RWPE1 (cell line): ENCODE results near the gene SLC9A8.
"Not testable (repeated sequence)": the region's sequence is repeated elsewhere in the genome, so short reads cannot be mapped to it uniquely, and the experiment has no call there.

Source experiments
- CTCF ChIA-PET: fragments of 350-600 bp; sonication (Branson Sonifier 250); formaldehyde crosslinking; extraction: SDS; loops from one replicate; lab custom pipeline; 2021; lab: Yijun Ruan, JAX
- POLR2A ChIA-PET: fragments of 400-600 bp; formaldehyde crosslinking; extraction: SDS; loops from one replicate; lab custom pipeline; 2020; ENCODE audit warnings: antibody characterized with exemption; ENCODE audit not compliant: low non-redundant PET; lab: Yijun Ruan, JAX
- DNase-seq: peaks from one replicate; pipeline ENCODE4 v3.0.0; 2012; ENCODE audit warnings: low spot score
- H3K27ac ChIP-seq: fragments of 450-650 bp; 2 replicates; pipeline ENCODE4 v1.5.1; 2017
- TF ChIP-seq, protein P1 (sequence below): fragments of 450-650 bp; conservative IDR thresholded peaks from 2 replicates; pipeline ENCODE4 v1.5.1; 2017; ENCODE audit warnings: low read depth, mild to moderate bottlenecking

SLC9A8 gene

DNA sequence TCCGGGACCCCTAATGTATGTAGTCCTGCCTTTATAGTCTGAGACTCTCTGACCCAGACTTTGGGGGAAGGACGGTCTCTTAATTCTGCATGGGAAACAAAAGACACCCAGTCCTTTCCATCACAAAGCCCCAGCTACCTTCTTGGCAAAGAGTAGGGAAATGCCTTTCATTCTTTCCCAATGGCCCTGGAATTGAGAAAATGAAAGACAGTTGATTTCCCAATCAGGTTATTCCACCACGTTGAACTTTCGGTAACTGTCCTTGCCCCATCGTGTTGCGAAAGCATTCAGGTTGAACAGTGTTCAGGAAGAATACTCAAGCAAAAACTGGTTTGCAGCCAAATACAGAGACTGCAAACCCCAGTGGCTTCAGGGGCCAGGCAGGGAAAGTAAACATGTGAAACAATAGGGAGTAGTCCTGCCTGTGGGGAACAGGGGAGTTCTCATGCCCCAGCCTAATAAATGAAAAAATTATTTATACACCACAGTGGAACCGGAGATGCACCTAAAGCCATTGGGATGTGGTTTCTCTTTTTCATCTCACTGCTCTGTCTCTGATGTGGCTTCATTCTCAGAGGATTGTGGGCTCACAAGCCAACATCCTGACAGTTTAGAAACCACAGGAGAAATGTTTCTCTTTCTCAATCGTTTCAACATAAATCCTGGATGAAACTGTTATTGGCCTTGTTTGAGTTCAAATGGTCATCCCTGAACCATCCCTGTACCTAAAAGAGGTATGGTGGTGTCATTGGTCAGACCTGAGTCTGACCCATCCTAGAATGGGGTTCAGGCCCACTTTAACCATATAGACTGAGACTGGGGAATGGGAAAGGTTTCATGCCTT, 44.2 kb upstream of the SLC9A8 start:
- peak overlapping the region; percentile 59 for H3K27ac ChIP-seq
- ChIA-PET POLR2A (no interaction called here), CTCF (interaction anchor here (0.6 to 0.9 kb wide), 2 partner anchors 78 to 401 kb away, joined by 3 to 4 read pairs; no protein-coding TSS in a partner anchor)
- peak; percentile 95 for DNase-seq
- TF ChIP-seq, protein P1, sequence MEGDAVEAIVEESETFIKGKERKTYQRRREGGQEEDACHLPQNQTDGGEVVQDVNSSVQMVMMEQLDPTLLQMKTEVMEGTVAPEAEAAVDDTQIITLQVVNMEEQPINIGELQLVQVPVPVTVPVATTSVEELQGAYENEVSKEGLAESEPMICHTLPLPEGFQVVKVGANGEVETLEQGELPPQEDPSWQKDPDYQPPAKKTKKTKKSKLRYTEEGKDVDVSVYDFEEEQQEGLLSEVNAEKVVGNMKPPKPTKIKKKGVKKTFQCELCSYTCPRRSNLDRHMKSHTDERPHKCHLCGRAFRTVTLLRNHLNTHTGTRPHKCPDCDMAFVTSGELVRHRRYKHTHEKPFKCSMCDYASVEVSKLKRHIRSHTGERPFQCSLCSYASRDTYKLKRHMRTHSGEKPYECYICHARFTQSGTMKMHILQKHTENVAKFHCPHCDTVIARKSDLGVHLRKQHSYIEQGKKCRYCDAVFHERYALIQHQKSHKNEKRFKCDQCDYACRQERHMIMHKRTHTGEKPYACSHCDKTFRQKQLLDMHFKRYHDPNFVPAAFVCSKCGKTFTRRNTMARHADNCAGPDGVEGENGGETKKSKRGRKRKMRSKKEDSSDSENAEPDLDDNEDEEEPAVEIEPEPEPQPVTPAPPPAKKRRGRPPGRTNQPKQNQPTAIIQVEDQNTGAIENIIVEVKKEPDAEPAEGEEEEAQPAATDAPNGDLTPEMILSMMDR = no peak

DNA sequence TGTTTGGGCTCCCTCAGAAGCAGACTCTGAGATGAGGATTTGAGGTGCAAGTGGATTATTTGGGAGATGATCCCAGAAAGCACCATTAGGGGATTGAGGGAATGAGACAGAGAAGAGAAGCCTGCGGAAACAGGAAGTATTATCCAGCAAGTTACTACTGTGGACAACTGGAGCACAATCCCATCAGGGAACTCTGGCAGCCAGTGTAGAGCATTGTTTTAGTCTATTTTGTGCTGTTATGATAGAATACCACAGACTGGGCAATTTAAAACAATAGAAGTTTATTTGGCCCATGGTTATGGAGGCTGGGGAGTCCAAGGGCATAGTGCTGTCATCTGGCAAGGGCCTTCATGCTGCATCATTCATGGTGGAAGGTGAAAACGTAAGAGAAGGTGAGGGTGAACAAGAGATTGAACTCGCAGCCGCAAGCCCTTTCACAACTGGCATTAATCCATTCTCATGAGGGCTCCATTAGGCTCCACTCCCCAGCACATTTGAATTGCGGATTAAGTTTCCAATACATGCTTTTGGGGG, 43.5 kb upstream of the SLC9A8 start:
- CTCF ChIA-PET = no interaction called here
- no peak for DNase-seq
- peak overlapping the region; percentile 59 for H3K27ac ChIP-seq
- POLR2A ChIA-PET = no interaction called here
- TF ChIP-seq, protein P1 = no peak

DNA sequence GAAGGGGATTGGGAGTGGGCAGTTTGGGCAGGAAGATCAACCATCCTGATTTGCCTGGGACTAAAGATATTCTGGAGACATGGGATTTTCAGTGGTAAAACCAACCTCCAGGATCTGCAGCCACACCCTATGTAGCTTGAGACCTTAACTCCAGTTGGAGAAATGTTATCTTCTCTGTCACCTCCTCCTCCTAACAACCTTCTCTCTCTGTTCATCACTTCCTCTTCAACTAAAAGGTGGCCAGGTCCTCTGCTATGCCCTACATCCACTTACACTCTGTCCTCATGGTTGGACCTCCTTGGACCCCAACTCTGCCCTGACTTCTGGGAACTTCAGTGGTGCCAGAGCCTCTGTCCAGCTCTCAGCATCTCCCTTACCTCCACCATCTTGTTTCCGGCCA, 42.0 kb upstream of the SLC9A8 start:
- DNase-seq = no peak
- no peak overlapping the region for H3K27ac ChIP-seq
- ChIA-PET CTCF (interaction anchor here (0.6 to 0.7 kb wide), 4 partner anchors 86 to 1179 kb away, joined by 4 to 9 read pairs (median 6); no protein-coding TSS in a partner anchor), POLR2A (no interaction called here)
- TF ChIP-seq, protein P1 = no peak

DNA sequence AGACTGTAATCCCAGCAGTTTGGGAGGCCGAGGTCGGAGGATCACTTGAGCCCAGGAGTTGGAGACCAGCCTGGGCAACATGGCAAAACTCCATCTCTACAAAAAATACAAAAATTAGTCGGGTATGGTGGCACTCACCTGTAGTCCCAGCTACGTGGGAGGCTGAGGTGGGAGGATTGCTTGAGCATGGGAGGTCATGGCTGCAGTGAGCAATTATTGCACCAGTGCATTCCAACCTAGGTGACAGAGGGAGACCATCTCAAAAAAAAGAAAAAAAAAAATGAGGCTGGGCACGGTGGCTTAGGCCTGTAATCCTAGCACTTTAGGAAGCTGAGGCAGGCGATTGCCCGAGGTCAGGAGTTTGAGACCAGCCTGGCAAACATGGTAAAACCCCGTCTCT, 38.4 kb upstream of the SLC9A8 start:
- DNase-seq, POLR2A ChIA-PET, H3K27ac ChIP-seq: not testable (repeated sequence)
- CTCF ChIA-PET = interaction anchor here (0.7 kb wide), 2 partner anchors 10 to 232 kb away, joined by 3 to 5 read pairs; no protein-coding TSS in a partner anchor

DNA sequence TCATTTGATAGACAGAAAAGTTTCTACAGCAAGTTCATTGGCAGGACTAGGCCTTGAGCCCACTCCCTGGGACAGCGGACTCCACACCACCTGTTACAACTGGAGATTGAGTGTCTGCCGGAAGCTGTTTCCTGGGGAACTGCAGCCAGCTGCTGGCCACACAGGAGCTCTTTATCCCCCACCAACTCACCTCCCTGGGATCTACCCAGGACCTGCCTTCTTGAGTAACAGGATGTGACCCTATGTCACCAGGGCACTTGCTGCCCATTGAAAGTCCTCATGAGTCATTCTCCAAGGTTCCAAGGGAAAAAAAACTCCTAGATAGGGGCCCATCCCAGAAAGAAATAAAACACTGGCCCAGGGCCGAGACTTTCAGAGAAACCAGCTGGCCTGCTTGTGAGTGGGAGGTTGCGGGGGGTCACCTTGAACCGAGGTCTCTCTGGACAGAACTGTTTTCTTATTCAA, 37.4 kb upstream of the SLC9A8 start:
- DNase-seq = peak; percentile 68
- ChIA-PET CTCF (interaction anchor here (0.6 to 0.9 kb wide), 4 partner anchors 11 to 165 kb away, joined by 3 to 4 read pairs (median 4); no protein-coding TSS in a partner anchor), POLR2A (no interaction called here)
- TF ChIP-seq, protein P1 = no peak
- H3K27ac ChIP-seq = peak overlapping the region; percentile 64

DNA sequence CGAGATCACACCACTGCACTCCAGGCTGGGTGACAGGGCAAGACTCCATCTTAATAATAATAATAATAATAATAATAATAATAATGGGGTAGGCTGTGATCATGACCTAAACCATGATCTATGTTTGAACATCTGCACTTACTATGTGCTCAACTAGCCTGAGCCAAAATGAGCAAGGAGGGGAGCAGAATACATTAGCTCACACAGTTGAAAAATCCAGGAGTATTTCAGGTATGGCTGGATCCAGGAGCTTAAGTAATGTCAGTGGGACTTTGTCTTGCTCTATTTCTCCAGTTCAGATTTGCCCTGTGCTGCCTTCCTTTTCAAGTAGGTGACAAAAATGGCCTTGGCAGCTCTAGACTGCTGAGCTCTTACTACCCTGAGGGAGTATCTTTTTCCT, 32.7 kb upstream of the SLC9A8 start:
- ChIA-PET POLR2A (no interaction called here), CTCF (interaction anchor here (0.6 kb wide), 1 partner anchor 359 kb away, joined by 3 read pairs; no protein-coding TSS in a partner anchor)

More for the DNA sequence above, 32.7 kb upstream of the SLC9A8 start:
- TF ChIP-seq, protein P1 = no peak
- H3K27ac ChIP-seq = no peak overlapping the region
- no peak for DNase-seq
